Ascending aorta (tissue), 2 donors: ENCODE data around the gene LHX5. TPM values are rescaled to one million over a fixed set of nuclear protein-coding genes. Genes with fewer than 3 reads are reported as not detected.

Experiments used
- DNase-seq, 2 donors: peaks; one replicate each; pipeline ENCODE4 v3.0.0-alpha.2; 2019; ENCODE audit warnings: low spot score in 2 of 2
- H3K27ac ChIP-seq, 2 donors: fragments of 200-600 bp; sonication (generic); one replicate each; pipeline ENCODE4 v1.5.1; 2016 to 2017; ENCODE audit warnings: mild to moderate bottlenecking in 1 of 2
- H3K27me3 ChIP-seq: fragments of 200-600 bp; sonication (generic); one replicate; pipeline ENCODE4 v1.5.1; 2017
- H3K36me3 ChIP-seq, 2 donors: fragments of 200-600 bp; sonication (generic); one replicate each; pipeline ENCODE4 v1.5.1; 2016
- H3K4me1 ChIP-seq, 2 donors: fragments of 200-600 bp; sonication (generic); one replicate each; pipeline ENCODE4 v1.5.1; 2016 to 2017; ENCODE audit warnings: mild to moderate bottlenecking in 1 of 2
- H3K4me3 ChIP-seq, 2 donors: fragments of 200-600 bp; sonication (generic); one replicate each; pipeline ENCODE4 v1.5.1; 2016 to 2017; ENCODE audit warnings: mild to moderate bottlenecking in 1 of 2
- H3K9me3 ChIP-seq, 2 donors: fragments of 200-600 bp; sonication (generic); one replicate each; pipeline ENCODE4 v1.5.1; 2016
- CTCF ChIP-seq, 3 experiments: fragments of 200-600 bp in 2 of 3; fragments of 450-650 bp in 1 of 3; sonication (generic) in 2 of 3; IDR thresholded peaks; one replicate each; pipeline ENCODE4 v1.5.1; 2016 to 2019; ENCODE audit warnings: antibody characterized with exemption in 3 of 3, mild to moderate bottlenecking in 1 of 3, moderate library complexity in 1 of 3
- intact Hi-C: fragments of 100-400 bp; cut with DNase I; formaldehyde crosslinking; loops from one replicate; pipeline ENCODE4 v1.15.1; 2023
- total RNA-seq: library from RNA; depleted of rRNA; stranded (reverse); fragments of >200 nt; gene quantifications from one replicate; pipeline ENCODE4 v1.1.0, GENCODE V29; 2016

Gene LHX5
- total RNA-seq, 1 donor from 2014 or later = not detected

GRCh38 chr12:113477171-113477841 is 5.6 kb upstream of the LHX5 start:
- no peaks in the 10 kb centered on the region for H3K9me3 ChIP-seq
- TF ChIP-seq CTCF (IDR thresholded peaks at IDR 0.05) = no peak
- H3K27me3 ChIP-seq = peaks cover 8% of the 10 kb centered on the region
- intact Hi-C loops = no loop called here
- DNase-seq = no peak
- no peak overlapping the region for H3K4me3 ChIP-seq
- no peak overlapping the region for H3K27ac ChIP-seq
- H3K36me3 ChIP-seq = no peaks in the 10 kb centered on the region
- H3K4me1 ChIP-seq = no peaks in the 10 kb centered on the region

GRCh38 chr12:113476176-113476986 is 4.7 kb upstream of the LHX5 start:
- TF ChIP-seq CTCF (IDR thresholded peaks at IDR 0.05) = no peak
- no peak overlapping the region for H3K4me3 ChIP-seq
- H3K9me3 ChIP-seq = no peaks in the 10 kb centered on the region
- no peak for DNase-seq
- no peaks in the 10 kb centered on the region for H3K36me3 ChIP-seq
- peaks cover 8% of the 10 kb centered on the region for H3K27me3 ChIP-seq
- intact Hi-C loops = no loop called here
- no peak overlapping the region for H3K27ac ChIP-seq
- H3K4me1 ChIP-seq = no peaks in the 10 kb centered on the region

- peaks cover under 1% of the 10 kb centered on the region for H3K27me3 ChIP-seq
- H3K4me3 ChIP-seq = no peak overlapping the region
- no peak overlapping the region for H3K27ac ChIP-seq
- no peaks in the 10 kb centered on the region for H3K4me1 ChIP-seq
- DNase-seq = no peak
- no peak for TF ChIP-seq CTCF (IDR thresholded peaks at IDR 0.05)
- intact Hi-C loops = no loop called here
- H3K9me3 ChIP-seq = no peaks in the 10 kb centered on the region
- H3K36me3 ChIP-seq = no peaks in the 10 kb centered on the region
Observed at GRCh38 chr12:113475451-113476175, 3.9 kb upstream of the LHX5 start.

GRCh38 chr12:113474635-113475436 is 3.2 kb upstream of the LHX5 start:
- no peaks in the 10 kb centered on the region for H3K36me3 ChIP-seq
- intact Hi-C loops = no loop called here
- TF ChIP-seq CTCF (IDR thresholded peaks at IDR 0.05) = no peak
- H3K27ac ChIP-seq = no peak overlapping the region
- no peak overlapping the region for H3K4me3 ChIP-seq
- H3K4me1 ChIP-seq = no peaks in the 10 kb centered on the region
- no peak for DNase-seq
- H3K9me3 ChIP-seq = no peaks in the 10 kb centered on the region
- no peaks in the 10 kb centered on the region for H3K27me3 ChIP-seq

GRCh38 chr12:113473942-113474341 is 2.3 kb upstream of the LHX5 start:
- no peaks in the 10 kb centered on the region for H3K27me3 ChIP-seq
- no peak for TF ChIP-seq CTCF (IDR thresholded peaks at IDR 0.05)
- no peak overlapping the region for H3K27ac ChIP-seq
- no peak overlapping the region for H3K4me3 ChIP-seq
- DNase-seq = no peak
- intact Hi-C loops = no loop called here
- no peaks in the 10 kb centered on the region for H3K4me1 ChIP-seq
- no peaks in the 10 kb centered on the region for H3K36me3 ChIP-seq
- no peaks in the 10 kb centered on the region for H3K9me3 ChIP-seq
